Karpas-422 (cell line): Measurements from ENCODE around the gene CHSY3. TPM values are rescaled to one million over a fixed set of nuclear protein-coding genes. Genes with fewer than 3 reads are reported as not detected.

ENCODE experiments used
- DNase-seq: peaks from one replicate; pipeline ENCODE4 v3.0.0-alpha.2; 2015
- H2AFZ ChIP-seq: fragments of 200-600 bp; sonication (generic); 2 replicates; pipeline ENCODE4 v1.6.1; 2014; ENCODE audit warnings: antibody characterized with exemption, low read length, mixed read lengths
- H3K27ac ChIP-seq: fragments of 200-600 bp; sonication (generic); 2 replicates; pipeline ENCODE4 v1.5.1; 2014; ENCODE audit warnings: mild to moderate bottlenecking, low read length, moderate library complexity
- H3K27me3 ChIP-seq: fragments of 200-600 bp; sonication (generic); 2 replicates; pipeline ENCODE4 v1.6.1; 2014; ENCODE audit warnings: low read length, mixed read lengths
- H3K36me3 ChIP-seq: fragments of 200-600 bp; sonication (generic); 2 replicates; pipeline ENCODE4 v1.6.1; 2014; ENCODE audit warnings: low read length, mixed read lengths; ENCODE audit not compliant: insufficient read depth
- H3K4me1 ChIP-seq: fragments of 200-600 bp; sonication (generic); 2 replicates; pipeline ENCODE4 v1.6.1; 2014; ENCODE audit warnings: mild to moderate bottlenecking, low read length, mixed read lengths
- H3K4me2 ChIP-seq: fragments of 200-600 bp; sonication (generic); 2 replicates; pipeline ENCODE4 v1.6.1; 2014; ENCODE audit warnings: low read length, low read depth, mild to moderate bottlenecking; ENCODE audit not compliant: poor library complexity, severe bottlenecking
- H3K4me3 ChIP-seq: fragments of 200-600 bp; sonication (generic); 2 replicates; pipeline ENCODE4 v1.5.1; 2014; ENCODE audit warnings: mild to moderate bottlenecking, antibody characterized with exemption, low read length, mixed read lengths
- H3K79me2 ChIP-seq: fragments of 200-600 bp; sonication (generic); 2 replicates; pipeline ENCODE4 v1.6.1; 2014; ENCODE audit warnings: mild to moderate bottlenecking, low read length, mixed read lengths
- H3K9ac ChIP-seq: fragments of 200-600 bp; sonication (generic); 2 replicates; pipeline ENCODE4 v1.6.0; 2014; ENCODE audit warnings: low read length
- H3K9me2 ChIP-seq: fragments of 200-600 bp; sonication (generic), shearing (Covaris generic); replicated peaks from 2 replicates; pipeline ENCODE4 v1.6.0; 2014; ENCODE audit warnings: mild to moderate bottlenecking, low read length, moderate library complexity; ENCODE audit not compliant: insufficient read depth
- H3K9me3 ChIP-seq: fragments of 300-700, 200-600 bp; sonication (generic); 2 replicates; pipeline ENCODE4 v1.6.1; 2014; ENCODE audit warnings: low read length, mixed read lengths
- H4K20me1 ChIP-seq: fragments of 200-600 bp; sonication (generic); 2 replicates; pipeline ENCODE4 v1.6.1; 2014; ENCODE audit warnings: mild to moderate bottlenecking, antibody characterized with exemption, low read length, low read depth; ENCODE audit not compliant: insufficient read depth
- total RNA-seq: library from RNA; depleted of rRNA; stranded (reverse); fragments of >200 nt; shearing (Covaris generic); gene quantifications from 2 replicates; pipeline ENCODE4 v1.2.3, GENCODE V29; 2014; ENCODE audit warnings: low replicate concordance

The CHSY3 gene
- total RNA-seq, 1 experiment from 2014 or later: not detected

GRCh38 chr5:130043834-130044233 lies 139.6 kb downstream of the CHSY3 start:
- no peak overlapping the region for H3K4me3 ChIP-seq
- no peaks in the 10 kb centered on the region for H3K79me2 ChIP-seq

GRCh38 chr5:130045334-130045733 lies 141.1 kb downstream of the CHSY3 start:
- DNase-seq: no peak
- no peak overlapping the region for H3K4me2 ChIP-seq
- no peaks in the 10 kb centered on the region for H4K20me1 ChIP-seq
- no peaks in the 10 kb centered on the region for H3K36me3 ChIP-seq
- no peak overlapping the region for H3K4me3 ChIP-seq
- no peaks in the 10 kb centered on the region for H3K27me3 ChIP-seq
- no peak overlapping the region for H3K9ac ChIP-seq
- no peaks in the 10 kb centered on the region for H3K79me2 ChIP-seq
- no peaks in the 10 kb centered on the region for H3K9me3 ChIP-seq
- no peaks in the 10 kb centered on the region for H3K9me2 ChIP-seq
- H2AFZ ChIP-seq: no peak overlapping the region
- H3K4me1 ChIP-seq: no peaks in the 10 kb centered on the region
- H3K27ac ChIP-seq: no peak overlapping the region

More at GRCh38 chr5:130043834-130044233, 139.6 kb downstream of the CHSY3 start:
- Histone ChIP-seq H3K4me2 (no peak overlapping the region), H3K36me3 (no peaks in the 10 kb centered on the region), H2AFZ (no peak overlapping the region), H3K9me3 (no peaks in the 10 kb centered on the region), H3K27ac (no peak overlapping the region), H3K9me2 (no peaks in the 10 kb centered on the region), H3K4me1 (no peaks in the 10 kb centered on the region), H3K27me3 (no peaks in the 10 kb centered on the region), H4K20me1 (no peaks in the 10 kb centered on the region), H3K9ac (no peak overlapping the region)
- no peak for DNase-seq

- Histone ChIP-seq H3K9me2 (no peaks in the 10 kb centered on the region), H3K4me3 (no peak overlapping the region), H3K27me3 (no peaks in the 10 kb centered on the region), H3K9ac (no peak overlapping the region), H3K4me1 (no peaks in the 10 kb centered on the region), H3K9me3 (no peaks in the 10 kb centered on the region), H3K27ac (no peak overlapping the region), H4K20me1 (no peaks in the 10 kb centered on the region), H3K36me3 (no peaks in the 10 kb centered on the region), H2AFZ (no peak overlapping the region), H3K79me2 (no peaks in the 10 kb centered on the region), H3K4me2 (no peak overlapping the region)
- DNase-seq: no peak
These were observed 146.3 kb downstream of the CHSY3 start for GRCh38 chr5:130050585-130050984.

GRCh38 chr5:130052752-130053151 lies 148.5 kb downstream of the CHSY3 start:
- H3K4me1 ChIP-seq: no peaks in the 10 kb centered on the region
- H3K9ac ChIP-seq: no peak overlapping the region
- no peak overlapping the region for H3K27ac ChIP-seq
- no peaks in the 10 kb centered on the region for H3K79me2 ChIP-seq
- no peak overlapping the region for H3K4me2 ChIP-seq
- H4K20me1 ChIP-seq: no peaks in the 10 kb centered on the region
- H2AFZ ChIP-seq: no peak overlapping the region
- DNase-seq: no peak
- no peaks in the 10 kb centered on the region for H3K36me3 ChIP-seq
- no peaks in the 10 kb centered on the region for H3K27me3 ChIP-seq
- no peaks in the 10 kb centered on the region for H3K9me2 ChIP-seq
- no peaks in the 10 kb centered on the region for H3K9me3 ChIP-seq
- no peak overlapping the region for H3K4me3 ChIP-seq

GRCh38 chr5:130055572-130055971 lies 151.3 kb downstream of the CHSY3 start:
- no peaks in the 10 kb centered on the region for H3K79me2 ChIP-seq
- no peaks in the 10 kb centered on the region for H3K27me3 ChIP-seq
- no peaks in the 10 kb centered on the region for H3K9me3 ChIP-seq
- no peak for DNase-seq
- no peaks in the 10 kb centered on the region for H3K9me2 ChIP-seq
- H3K4me3 ChIP-seq: no peak overlapping the region
- no peak overlapping the region for H2AFZ ChIP-seq
- H3K9ac ChIP-seq: no peak overlapping the region
- no peaks in the 10 kb centered on the region for H4K20me1 ChIP-seq
- H3K4me2 ChIP-seq: no peak overlapping the region
- no peaks in the 10 kb centered on the region for H3K36me3 ChIP-seq
- H3K27ac ChIP-seq: no peak overlapping the region
- no peaks in the 10 kb centered on the region for H3K4me1 ChIP-seq

GRCh38 chr5:130061746-130062145 lies 157.5 kb downstream of the CHSY3 start:
- H3K4me2 ChIP-seq: no peak overlapping the region
- no peaks in the 10 kb centered on the region for H4K20me1 ChIP-seq
- no peaks in the 10 kb centered on the region for H3K9me3 ChIP-seq
- H2AFZ ChIP-seq: no peak overlapping the region
- H3K9ac ChIP-seq: no peak overlapping the region
- no peak for DNase-seq
- no peaks in the 10 kb centered on the region for H3K4me1 ChIP-seq
- no peak overlapping the region for H3K4me3 ChIP-seq
- no peaks in the 10 kb centered on the region for H3K79me2 ChIP-seq
- H3K27me3 ChIP-seq: no peaks in the 10 kb centered on the region
- no peaks in the 10 kb centered on the region for H3K9me2 ChIP-seq
- H3K27ac ChIP-seq: no peak overlapping the region
- no peaks in the 10 kb centered on the region for H3K36me3 ChIP-seq

GRCh38 chr5:130063603-130064002 lies 159.3 kb downstream of the CHSY3 start:
- Histone ChIP-seq H3K79me2 (no peaks in the 10 kb centered on the region), H2AFZ (no peak overlapping the region), H3K9me2 (no peaks in the 10 kb centered on the region), H3K4me1 (no peaks in the 10 kb centered on the region), H3K4me3 (no peak overlapping the region), H3K27ac (no peak overlapping the region), H3K9me3 (no peaks in the 10 kb centered on the region), H3K36me3 (no peaks in the 10 kb centered on the region), H3K4me2 (no peak overlapping the region), H3K27me3 (no peaks in the 10 kb centered on the region), H4K20me1 (no peaks in the 10 kb centered on the region), H3K9ac (no peak overlapping the region)
- no peak for DNase-seq

GRCh38 chr5:130064484-130064883 lies 160.2 kb downstream of the CHSY3 start:
- DNase-seq: no peak
- H3K27ac ChIP-seq: no peak overlapping the region
- no peak overlapping the region for H3K9ac ChIP-seq
- no peaks in the 10 kb centered on the region for H3K4me1 ChIP-seq
- H3K9me2 ChIP-seq: no peaks in the 10 kb centered on the region
- H3K36me3 ChIP-seq: no peaks in the 10 kb centered on the region
- H3K27me3 ChIP-seq: no peaks in the 10 kb centered on the region
- no peak overlapping the region for H2AFZ ChIP-seq
- no peak overlapping the region for H3K4me3 ChIP-seq
- H3K4me2 ChIP-seq: no peak overlapping the region
- H4K20me1 ChIP-seq: no peaks in the 10 kb centered on the region
- H3K9me3 ChIP-seq: no peaks in the 10 kb centered on the region
- H3K79me2 ChIP-seq: no peaks in the 10 kb centered on the region

GRCh38 chr5:130065617-130066016 lies 161.4 kb downstream of the CHSY3 start:
- no peaks in the 10 kb centered on the region for H3K36me3 ChIP-seq
- no peak for DNase-seq
- no peak overlapping the region for H3K4me2 ChIP-seq
- H3K79me2 ChIP-seq: no peaks in the 10 kb centered on the region
- no peak overlapping the region for H3K4me3 ChIP-seq
- H4K20me1 ChIP-seq: no peaks in the 10 kb centered on the region
- no peak overlapping the region for H3K27ac ChIP-seq
- no peak overlapping the region for H3K9ac ChIP-seq
- H3K4me1 ChIP-seq: no peaks in the 10 kb centered on the region
- H3K9me3 ChIP-seq: no peaks in the 10 kb centered on the region
- H3K27me3 ChIP-seq: no peaks in the 10 kb centered on the region
- H2AFZ ChIP-seq: no peak overlapping the region
- H3K9me2 ChIP-seq: no peaks in the 10 kb centered on the region
